ENCODE measurements around the gene DACH1.

DACH1 gene

GRCh38 chr13:71489041-71489440 lies 378.0 kb downstream of the DACH1 start:
- DNase-seq (ENCODE audit: low read depth in 2 of 2) = no peak

DNA sequence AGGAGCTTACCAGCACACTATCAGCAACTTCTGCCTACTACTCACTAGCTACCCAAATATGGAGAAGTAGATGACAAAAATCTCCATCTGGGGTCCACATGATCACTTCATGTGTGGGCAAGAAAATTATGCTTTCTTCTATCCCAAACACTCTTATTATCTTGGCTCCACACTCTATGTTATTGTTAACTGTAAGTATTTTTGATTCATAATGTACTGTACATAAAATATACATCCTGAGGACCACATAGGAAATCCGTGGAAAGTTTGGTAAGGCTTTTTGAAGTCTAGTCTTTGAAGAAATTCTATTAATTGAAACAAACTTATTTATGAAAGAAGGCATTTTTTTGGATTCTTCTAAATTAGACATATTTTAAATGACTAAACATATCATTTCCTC lies 378.8 kb downstream of the DACH1 start:
- no peak for DNase-seq (ENCODE audit: low read depth in 2 of 2)

- no peak for DNase-seq (ENCODE audit: low read depth in 2 of 2)
These were observed 381.1 kb downstream of the DACH1 start for GRCh38 chr13:71485913-71486312.

DNA sequence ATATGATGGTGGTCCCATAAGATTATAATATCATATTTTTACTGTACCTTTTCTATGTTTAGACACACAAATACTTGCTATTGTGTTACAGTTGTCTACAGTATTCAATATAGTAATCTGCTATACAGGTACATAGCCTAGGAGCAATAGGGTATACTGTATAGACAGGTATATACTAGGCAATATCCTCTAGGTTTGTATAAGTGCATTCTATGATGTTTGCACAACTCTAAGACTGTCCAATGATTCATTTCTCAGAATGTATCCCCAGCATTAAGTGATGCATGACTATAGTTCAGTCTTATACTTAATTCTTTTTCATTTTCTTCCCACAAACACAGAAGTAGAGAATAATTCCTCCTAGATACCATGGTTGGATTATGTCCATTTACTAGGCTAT lies 383.3 kb downstream of the DACH1 start:
- no peak for DNase-seq (ENCODE audit: low read depth in 2 of 2)

- no peak for DNase-seq (ENCODE audit: low read depth in 2 of 2)
These were observed 385.5 kb downstream of the DACH1 start for GRCh38 chr13:71481501-71481900.

GRCh38 chr13:71481046-71481445 lies 386.0 kb downstream of the DACH1 start:
- no peak for DNase-seq (ENCODE audit: low read depth in 2 of 2)

GRCh38 chr13:71477735-71478134 lies 389.3 kb downstream of the DACH1 start:
- no peak for DNase-seq (ENCODE audit: low read depth in 2 of 2)

- no peak for DNase-seq (ENCODE audit: low read depth in 2 of 2)
These were observed 392.1 kb downstream of the DACH1 start for GRCh38 chr13:71474936-71475335.

- no peak for DNase-seq (ENCODE audit: low read depth in 2 of 2)
These were observed 397.4 kb downstream of the DACH1 start for GRCh38 chr13:71469626-71470025.

GRCh38 chr13:71464686-71465085 lies 402.3 kb downstream of the DACH1 start:
- no peak for DNase-seq (ENCODE audit: low read depth in 2 of 2)

- DNase-seq (ENCODE audit: low read depth in 2 of 2) = no peak
These were observed 405.1 kb downstream of the DACH1 start for GRCh38 chr13:71461892-71462291.

- no peak for DNase-seq (ENCODE audit: low read depth in 2 of 2)
These were observed 406.8 kb downstream of the DACH1 start for GRCh38 chr13:71460211-71460610.

DNA sequence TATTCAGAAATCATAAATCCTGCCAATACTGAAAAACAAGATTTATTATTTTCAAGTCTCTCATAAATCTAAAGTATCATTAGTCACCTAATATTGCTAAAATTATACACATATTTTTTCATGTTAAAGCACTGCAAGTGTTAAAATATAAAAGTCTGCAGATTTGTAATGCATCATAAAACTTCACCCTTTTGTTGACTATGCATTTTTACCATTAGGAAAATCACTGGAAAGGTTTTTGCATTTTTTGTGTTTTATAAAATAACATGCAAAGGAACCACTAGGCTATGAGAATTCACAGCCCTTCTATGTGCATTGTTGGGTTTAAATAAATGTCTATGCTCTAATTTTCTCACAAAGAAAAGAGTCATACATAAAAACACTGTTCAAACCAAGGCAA lies 407.3 kb downstream of the DACH1 start:
- no peak for DNase-seq (ENCODE audit: low read depth in 2 of 2)

DNA sequence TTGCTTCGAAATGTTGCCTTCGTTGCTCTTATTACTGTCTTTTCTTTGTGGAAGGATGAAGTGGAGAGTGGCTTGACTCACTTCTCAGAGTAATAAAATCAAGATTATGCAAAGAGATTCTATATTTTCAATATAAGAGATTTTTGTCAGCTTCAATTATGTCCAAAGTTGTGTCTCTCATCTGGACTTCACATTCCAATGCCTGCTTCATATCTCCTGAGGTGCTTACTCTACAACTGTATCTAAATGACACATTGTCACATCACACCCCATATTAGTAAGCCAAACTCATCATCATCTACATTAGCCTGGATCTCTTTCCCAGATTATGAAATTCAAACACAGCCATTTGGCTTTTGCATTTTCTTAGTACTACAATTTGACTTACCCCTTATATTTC lies 409.4 kb downstream of the DACH1 start:
- no peak for DNase-seq (ENCODE audit: low read depth in 2 of 2)

DNA sequence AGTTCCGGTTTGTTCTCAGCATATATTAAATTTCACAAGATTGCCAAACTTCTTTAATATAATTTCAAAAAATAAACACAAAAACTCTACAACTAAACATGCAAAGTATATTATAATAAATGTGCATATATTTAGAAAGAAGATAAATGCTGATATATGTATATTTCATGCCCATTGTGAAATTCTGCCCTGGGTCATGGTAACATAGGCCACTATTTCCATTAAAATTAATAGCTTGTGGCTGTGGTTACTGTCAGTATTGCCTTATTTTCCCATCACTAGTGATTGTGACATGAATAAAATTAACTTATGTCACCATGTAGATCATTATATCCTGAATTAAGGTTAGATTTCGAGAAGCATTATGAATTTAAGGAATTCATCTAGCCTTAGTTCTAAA lies 410.9 kb downstream of the DACH1 start:
- no peak for DNase-seq (ENCODE audit: low read depth in 2 of 2)

DNA sequence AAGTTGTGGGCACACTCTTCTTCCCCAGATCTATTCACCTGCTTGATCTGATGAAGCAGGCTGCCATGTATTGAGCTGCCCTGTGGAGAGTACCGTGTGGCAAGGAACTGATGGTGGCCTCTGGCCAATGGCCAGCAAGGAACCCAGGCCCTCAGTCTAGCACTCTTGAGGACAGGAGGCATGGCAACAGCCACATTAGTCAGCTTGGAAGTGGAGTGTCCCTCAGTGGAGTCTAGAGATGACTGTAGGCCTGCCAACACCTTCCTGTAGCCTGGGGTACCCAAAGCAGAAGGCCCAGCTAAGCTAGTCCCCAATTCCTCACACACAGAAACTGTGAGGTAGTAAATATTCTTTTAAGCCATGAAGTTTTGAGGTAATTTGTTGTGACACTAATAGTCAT lies 412.5 kb downstream of the DACH1 start:
- no peak for DNase-seq (ENCODE audit: low read depth in 2 of 2)

DNA sequence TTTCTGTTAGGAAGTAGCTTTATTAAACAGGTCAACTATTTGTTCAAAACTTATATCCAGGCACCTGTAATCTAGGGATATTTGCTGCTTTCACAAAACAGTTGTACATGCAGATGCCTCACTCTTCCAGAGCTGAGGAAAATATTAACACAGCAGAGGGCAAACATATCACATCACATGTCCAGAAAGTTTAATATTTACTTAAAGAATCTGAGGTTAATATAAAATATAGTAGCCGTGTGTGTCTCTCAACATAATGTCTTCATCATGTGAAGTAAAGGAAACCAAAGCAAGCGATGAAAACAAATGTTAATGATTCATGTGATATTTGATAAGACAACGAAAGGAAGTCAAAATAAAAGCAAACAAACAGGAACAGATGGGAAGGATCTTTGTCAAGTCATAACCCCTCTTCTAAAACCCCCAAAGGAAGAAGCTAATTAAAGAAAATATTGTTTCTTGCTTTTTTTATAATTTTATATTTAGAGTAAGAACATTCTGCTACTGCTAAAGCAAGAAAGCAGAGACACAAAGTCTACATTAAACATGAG lies 418.8 kb downstream of the DACH1 start:
- no peak for DNase-seq (ENCODE audit: low read depth in 2 of 2)

GRCh38 chr13:71437704-71438103 lies 429.3 kb downstream of the DACH1 start:
- DNase-seq (ENCODE audit: low read depth in 2 of 2) = no peak

- DNase-seq (ENCODE audit: low read depth in 2 of 2) = no peak
These were observed 436.3 kb downstream of the DACH1 start for GRCh38 chr13:71430681-71431080.

DNA sequence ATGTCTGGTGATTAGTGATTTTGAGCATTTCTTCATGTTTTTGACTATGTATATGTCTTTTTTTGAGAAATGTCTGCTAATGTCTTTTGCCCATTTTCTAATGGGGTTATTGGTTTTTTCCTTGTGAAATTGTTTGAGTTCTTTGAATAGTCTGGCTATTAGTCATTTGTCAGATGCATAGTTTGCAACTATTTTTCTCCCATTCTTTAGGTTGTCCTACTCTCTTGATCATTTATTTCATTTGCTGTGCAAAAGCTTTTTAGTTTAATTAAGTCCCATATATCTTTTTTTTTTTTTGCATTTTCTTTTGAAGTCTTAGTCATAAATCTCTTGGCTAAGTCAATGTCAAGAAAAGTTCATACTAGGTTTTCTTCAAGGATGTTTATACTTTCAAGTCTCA lies 449.8 kb downstream of the DACH1 start:
- DNase-seq (ENCODE audit: low read depth in 2 of 2) = no peak

DNA sequence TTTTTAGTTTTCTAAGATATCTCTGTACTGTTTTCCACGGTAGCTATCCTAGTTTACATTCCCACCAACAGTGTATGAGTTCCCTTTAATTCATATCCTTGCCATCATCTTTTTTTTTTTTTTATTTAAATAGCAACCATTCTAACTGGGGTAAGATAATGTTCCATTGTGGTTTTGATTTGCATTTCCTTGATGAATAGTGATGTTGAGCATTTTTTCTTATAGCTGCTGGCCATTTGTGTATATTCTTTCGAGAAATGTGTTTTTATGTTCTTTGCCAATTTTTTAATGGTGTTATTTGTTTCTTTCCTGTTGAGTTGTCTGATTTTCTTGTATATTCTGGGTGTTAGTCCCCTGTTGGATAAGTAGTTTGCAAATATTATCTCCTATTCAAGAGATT lies 454.8 kb downstream of the DACH1 start:
- DNase-seq (ENCODE audit: low read depth in 2 of 2) = no peak

DNA sequence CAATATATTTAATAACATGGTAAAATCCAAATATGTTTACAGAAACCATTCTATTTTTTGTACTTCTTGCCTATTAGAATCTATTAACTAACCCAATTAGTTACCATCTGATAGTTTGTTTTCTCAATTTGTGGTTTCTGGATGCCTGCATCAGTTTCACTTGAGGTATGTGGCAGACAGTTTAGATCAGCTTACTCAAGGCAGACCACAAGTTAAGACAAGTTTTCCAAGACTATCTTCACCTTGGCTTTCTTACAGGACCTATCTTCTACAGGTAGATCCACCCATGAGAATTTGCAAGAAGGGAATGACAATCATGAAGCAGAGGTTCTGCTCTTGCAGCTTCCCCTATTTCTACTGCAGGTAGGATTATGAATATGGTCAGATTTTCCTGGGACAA lies 458.6 kb downstream of the DACH1 start:
- DNase-seq (ENCODE audit: low read depth in 2 of 2) = no peak

DNA sequence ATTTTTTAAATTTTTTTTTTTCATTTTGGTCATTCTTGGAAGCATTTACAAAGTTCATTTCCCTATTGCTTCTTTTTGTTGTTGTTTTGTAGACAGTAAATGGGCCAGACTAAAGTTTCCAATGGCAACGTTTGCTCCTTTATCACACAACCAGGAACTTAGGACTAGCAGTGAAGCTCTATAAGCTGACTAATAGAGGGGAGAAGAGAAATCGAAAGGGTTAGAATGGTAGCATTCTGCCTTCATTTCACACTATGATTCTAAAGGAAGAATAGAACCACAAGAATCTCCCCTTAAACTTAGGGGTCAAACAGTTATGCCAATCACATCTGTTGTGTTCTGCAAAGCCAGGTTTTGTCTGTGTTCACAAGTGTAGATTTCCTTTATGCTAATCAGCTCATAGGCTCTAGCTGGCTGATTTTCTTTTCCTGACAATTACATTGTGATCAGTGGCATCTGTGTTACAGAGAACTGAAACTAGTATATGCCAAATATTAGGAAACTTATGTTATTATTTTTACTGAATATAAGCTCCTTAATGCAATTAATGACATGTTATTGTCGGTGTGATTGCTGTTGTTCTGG lies 467.3 kb downstream of the DACH1 start:
- no peak for DNase-seq (ENCODE audit: low read depth in 2 of 2)

DNA sequence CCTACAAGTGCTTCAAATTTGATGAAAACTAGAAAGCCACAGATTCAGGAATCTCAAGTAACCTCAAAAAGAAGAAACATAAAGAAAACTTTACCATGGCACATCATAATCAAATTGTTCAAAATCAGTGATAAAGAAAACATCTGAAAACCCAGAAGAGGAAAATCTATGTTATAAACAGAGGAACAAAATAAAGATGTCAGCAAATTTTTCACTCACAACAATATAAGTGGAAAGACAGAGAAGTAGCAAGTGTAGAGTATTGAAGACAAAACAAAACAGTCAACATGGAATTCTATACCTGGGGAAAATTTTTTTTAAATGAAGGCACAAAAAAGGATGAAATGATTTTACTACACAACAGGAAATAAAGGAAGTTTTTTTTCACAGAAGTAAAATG lies 470.9 kb downstream of the DACH1 start:
- no peak for DNase-seq (ENCODE audit: low read depth in 2 of 2)
